Upper lobe of left lung (tissue), 4 donors: ENCODE measurements around the gene TTC3.

Experiments used
- CTCF ChIP-seq, 6 experiments: fragments of 450-650 bp in 4 of 6; fragments of 200-600 bp in 2 of 6; sonication (generic) in 2 of 6; IDR thresholded peaks; one replicate each; pipeline ENCODE4 v1.5.1; 2016 to 2019; ENCODE audit warnings: antibody characterized with exemption in 6 of 6
- EP300 ChIP-seq, 4 donors: sonication (generic); formaldehyde crosslinking; IDR thresholded peaks; one replicate each; pipeline ENCODE4 v1.5.1; 2017; ENCODE audit warnings: antibody characterized with exemption in 4 of 4, control low read depth in 2 of 4
- POLR2A ChIP-seq, 4 donors: fragments of 450-650 bp; IDR thresholded peaks; one replicate each; pipeline ENCODE4 v1.5.1; 2016 to 2017; ENCODE audit warnings: antibody characterized with exemption in 4 of 4, mild to moderate bottlenecking in 2 of 4

GRCh38 chr21:37077403-37077802, 4.3 kb downstream of the TTC3 start:
- TF ChIP-seq CTCF (IDR thresholded peaks at IDR 0.05) (no peak), POLR2A (IDR thresholded peaks at IDR 0.05) (no peak), EP300 (IDR thresholded peaks at IDR 0.05) (no peak)
